H9 (cell line): ENCODE measurements around the gene FEM1C. TPM values are rescaled to one million over a fixed set of nuclear protein-coding genes. Genes with fewer than 3 reads are reported as not detected.
A peak's percentile ranks its signal among the peaks of the same experiment; 100 is the strongest.

Source experiments
- DNase-seq: peaks from one replicate; pipeline ENCODE4 v3.0.0-alpha.2; 2017
- H2AFZ ChIP-seq: one replicate; pipeline ENCODE4 v1.6.1; 2013; ENCODE audit warnings: mild to moderate bottlenecking, low read length, control low read depth, moderate library complexity
- H2AK5ac ChIP-seq: 2 replicates; pipeline ENCODE4 v1.6.1; 2013; ENCODE audit warnings: low read length, control low read depth, mixed read lengths; ENCODE audit not compliant: insufficient read length
- H2BK120ac ChIP-seq: one replicate; pipeline ENCODE4 v1.6.1; 2013; ENCODE audit warnings: low read depth, mild to moderate bottlenecking, low read length, control low read depth, inconsistent platforms; ENCODE audit not compliant: poor library complexity, severe bottlenecking
- H2BK12ac ChIP-seq: 2 replicates; pipeline ENCODE4 v1.6.1; 2013; ENCODE audit warnings: low read length, control low read depth, mixed read lengths, low read depth; ENCODE audit not compliant: insufficient read length
- H2BK15ac ChIP-seq: 2 replicates; pipeline ENCODE4 v1.6.1; 2013; ENCODE audit warnings: low read depth, low read length, control low read depth
- H2BK20ac ChIP-seq: one replicate; pipeline ENCODE4 v1.6.1; 2013; ENCODE audit warnings: low read depth, mild to moderate bottlenecking, low read length, control low read depth, inconsistent platforms; ENCODE audit not compliant: poor library complexity, severe bottlenecking
- H2BK5ac ChIP-seq: 2 replicates; pipeline ENCODE4 v1.6.1; 2013; ENCODE audit warnings: low read length, control low read depth, mixed read lengths; ENCODE audit not compliant: insufficient read length
- H3K14ac ChIP-seq: 2 replicates; pipeline ENCODE4 v1.6.1; 2013; ENCODE audit warnings: low read length, control low read depth; ENCODE audit not compliant: insufficient read depth
- H3K18ac ChIP-seq: 2 replicates; pipeline ENCODE4 v1.6.1; 2013; ENCODE audit warnings: low read depth, mild to moderate bottlenecking, mixed read lengths, low read length, control low read depth; ENCODE audit not compliant: insufficient read length
- H3K23ac ChIP-seq: 2 replicates; pipeline ENCODE4 v1.6.1; 2013; ENCODE audit warnings: low read length, control low read depth, mixed read lengths, low read depth; ENCODE audit not compliant: insufficient read length
- H3K23me2 ChIP-seq: 2 replicates; pipeline ENCODE4 v1.6.1; 2013; ENCODE audit warnings: low read depth, mild to moderate bottlenecking, mixed read lengths, low read length, control low read depth; ENCODE audit not compliant: insufficient read length, poor library complexity, severe bottlenecking
- H3K27ac ChIP-seq: 2 replicates; pipeline ENCODE4 v1.5.1; 2013; ENCODE audit warnings: low read length, control low read depth, mixed read lengths, low read depth; ENCODE audit not compliant: insufficient read length
- H3K27me3 ChIP-seq: 2 replicates; pipeline ENCODE4 v1.6.1; 2013; ENCODE audit warnings: low read length, control low read depth, inconsistent platforms; ENCODE audit not compliant: insufficient read depth
- H3K4ac ChIP-seq: 2 replicates; pipeline ENCODE4 v1.6.1; 2013; ENCODE audit warnings: low read depth, mild to moderate bottlenecking, control low read depth, inconsistent platforms, low read length, moderate library complexity
- H3K4me1 ChIP-seq: 2 replicates; pipeline ENCODE4 v1.6.1; 2013; ENCODE audit warnings: low read length, control low read depth, inconsistent platforms; ENCODE audit not compliant: insufficient read depth
- H3K4me2 ChIP-seq: 2 replicates; pipeline ENCODE4 v1.6.1; 2013; ENCODE audit warnings: low read length, control low read depth, mixed read lengths; ENCODE audit not compliant: insufficient read length, insufficient read depth
- H3K56ac ChIP-seq: 2 replicates; pipeline ENCODE4 v1.6.1; 2013; ENCODE audit warnings: low read depth, mild to moderate bottlenecking, mixed read lengths, low read length, control low read depth; ENCODE audit not compliant: insufficient read length
- H3K79me1 ChIP-seq: 2 replicates; pipeline ENCODE4 v1.6.1; 2013; ENCODE audit warnings: low read depth, mild to moderate bottlenecking, moderate library complexity, low read length, control low read depth, inconsistent platforms; ENCODE audit not compliant: insufficient read depth, poor library complexity, severe bottlenecking
- H3K79me2 ChIP-seq: 2 replicates; pipeline ENCODE4 v1.6.1; 2013; ENCODE audit warnings: low read length, control low read depth, inconsistent platforms; ENCODE audit not compliant: insufficient read depth
- H3K9ac ChIP-seq: 2 replicates; pipeline ENCODE4 v1.6.1; 2013; ENCODE audit warnings: low read length, control low read depth, mixed read lengths; ENCODE audit not compliant: insufficient read length; ENCODE audit errors: extremely low read depth
- H3K9me3 ChIP-seq: one replicate; pipeline ENCODE4 v1.6.1; 2013; ENCODE audit warnings: low read depth, low read length, inconsistent platforms; ENCODE audit not compliant: control insufficient read depth
- H3T11ph ChIP-seq: one replicate; pipeline ENCODE4 v1.6.1; 2013; ENCODE audit warnings: mild to moderate bottlenecking, low read length, control low read depth, inconsistent platforms
- H4K20me1 ChIP-seq: one replicate; pipeline ENCODE4 v1.6.1; 2013; ENCODE audit not compliant: control insufficient read depth, insufficient read length, insufficient read depth
- H4K5ac ChIP-seq: 2 replicates; pipeline ENCODE4 v1.6.1; 2013; ENCODE audit warnings: low read depth, mild to moderate bottlenecking, mixed read lengths, low read length, control low read depth; ENCODE audit not compliant: insufficient read length
- H4K8ac ChIP-seq: replicated peaks from 2 replicates; pipeline ENCODE4 v1.6.1; 2013; ENCODE audit warnings: low read length, control low read depth, mixed read lengths, low read depth; ENCODE audit not compliant: insufficient read length
- H4K91ac ChIP-seq: 2 replicates; pipeline ENCODE4 v1.6.1; 2013; ENCODE audit warnings: low read depth, mild to moderate bottlenecking, moderate library complexity, mixed read lengths, low read length, control low read depth; ENCODE audit not compliant: insufficient read length
- H3K27ac Mint-ChIP-seq, 3 experiments: 2 replicates in 2 of 3; 3 replicates in 1 of 3; pipeline ENCODE4 v1.8.0; 2020 to 2021; ENCODE audit warnings: mixed read lengths in 3 of 3, mild to moderate bottlenecking in 1 of 3, moderate library complexity in 1 of 3
- H3K27me3 Mint-ChIP-seq: 2 replicates; pipeline ENCODE4 v1.8.0; 2021; ENCODE audit warnings: low read depth, mild to moderate bottlenecking, moderate library complexity, mixed read lengths
- H3K36me3 Mint-ChIP-seq, 3 experiments: 2 replicates in 2 of 3; 3 replicates in 1 of 3; pipeline ENCODE4 v1.8.0; 2020 to 2021; ENCODE audit warnings: low read depth in 3 of 3, mixed read lengths in 3 of 3; ENCODE audit not compliant: insufficient read depth in 1 of 3
- H3K4me1 Mint-ChIP-seq, 2 experiments: 2 replicates each; pipeline ENCODE4 v1.8.0; 2020; ENCODE audit warnings: mixed read lengths in 2 of 2
- H3K4me3 Mint-ChIP-seq, 2 experiments: 2 replicates in 1 of 2; 3 replicates in 1 of 2; pipeline ENCODE4 v1.8.0; 2020 to 2021; ENCODE audit warnings: mild to moderate bottlenecking in 2 of 2, mixed read lengths in 2 of 2, moderate library complexity in 1 of 2
- H3K9me3 Mint-ChIP-seq, 2 experiments: 2 replicates in 1 of 2; 3 replicates in 1 of 2; pipeline ENCODE4 v1.8.0; 2020; ENCODE audit warnings: mild to moderate bottlenecking in 2 of 2, mixed read lengths in 2 of 2, moderate library complexity in 1 of 2
- total RNA-seq: library from RNA; stranded (reverse); gene quantifications from 2 replicates; pipeline ENCODE4 v1.2.1, GENCODE V29; 2021
- TF ChIP-seq, protein P1 (sequence below): fragments of 200-600 bp; sonication (generic); conservative IDR thresholded peaks from 3 replicates; pipeline ENCODE4 v1.8.0; 2021; ENCODE audit warnings: antibody characterized with exemption, mild to moderate bottlenecking

FEM1C gene
- total RNA-seq, 1 experiment from 2014 or later: 15.2 TPM

DNA sequence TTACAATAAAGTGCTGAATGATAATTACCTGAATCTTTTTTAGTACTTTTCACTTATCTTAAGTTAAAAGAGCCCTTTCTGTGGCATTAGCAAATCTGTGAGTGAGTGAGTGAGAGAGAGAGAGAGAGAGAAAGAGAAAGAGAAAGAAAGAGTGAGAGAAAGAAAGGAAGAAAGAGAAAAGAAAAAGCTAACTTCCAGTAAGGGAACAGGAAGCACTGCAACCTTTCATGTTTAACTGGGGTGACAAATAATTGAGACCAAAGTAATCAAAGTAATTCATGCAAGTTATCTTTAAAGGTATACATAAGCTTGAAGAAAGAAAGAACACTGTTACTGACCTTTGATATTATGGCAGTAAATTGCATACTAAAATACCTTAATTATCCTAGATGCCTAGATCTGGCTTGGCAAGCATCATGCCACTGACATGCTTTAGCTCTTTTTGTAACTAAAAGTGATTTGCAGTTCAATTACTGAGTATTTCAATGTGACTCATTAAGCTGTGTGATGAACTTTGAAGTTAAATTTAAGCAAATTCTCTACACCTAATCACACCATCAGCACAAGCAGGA, 21.7 kb downstream of the FEM1C start:
- Histone ChIP-seq H3K4me1 (no peaks in the 10 kb centered on the region), H3K56ac (no peak overlapping the region), H2BK120ac (no peak overlapping the region), H3K9ac (no peak overlapping the region), H3T11ph (no peak overlapping the region), H3K18ac (no peak overlapping the region), H3K14ac (no peak overlapping the region), H2BK12ac (no peak overlapping the region), H3K27me3 (no peaks in the 10 kb centered on the region), H2BK20ac (no peak overlapping the region), H4K8ac (no peak overlapping the region), H3K9me3 (no peaks in the 10 kb centered on the region), H3K79me2 (no peaks in the 10 kb centered on the region; the same call in 1 of the 2 replicates), H3K79me1 (peaks cover 2% of the 10 kb centered on the region), H4K5ac (no peak overlapping the region), H2AFZ (no peak overlapping the region), H3K23me2 (no peaks in the 10 kb centered on the region), H3K23ac (no peak overlapping the region), H4K91ac (no peak overlapping the region), H3K4me2 (no peak overlapping the region), H3K4ac (no peak overlapping the region), H3K27ac (no peak overlapping the region), H2AK5ac (no peak overlapping the region), H2BK5ac (no peak overlapping the region), H4K20me1 (no peaks in the 10 kb centered on the region), H2BK15ac (no peak overlapping the region)
- H3K9me3 Mint-ChIP-seq: no peaks in the 10 kb centered on the region
- no peak for DNase-seq
- no peaks in the 10 kb centered on the region for H3K27me3 Mint-ChIP-seq
- peak overlapping the region in 2 of 3 experiments; percentile 8 to 34; a peak in 3 of 7 replicates for H3K27ac Mint-ChIP-seq
- H3K4me1 Mint-ChIP-seq: peaks cover 23% of the 10 kb centered on the region in 2 experiments
- peaks cover 10 to 18% (median 16%) of the 10 kb centered on the region in 3 experiments; a peak in 6 of 7 replicates for H3K36me3 Mint-ChIP-seq
- TF ChIP-seq, protein P1, sequence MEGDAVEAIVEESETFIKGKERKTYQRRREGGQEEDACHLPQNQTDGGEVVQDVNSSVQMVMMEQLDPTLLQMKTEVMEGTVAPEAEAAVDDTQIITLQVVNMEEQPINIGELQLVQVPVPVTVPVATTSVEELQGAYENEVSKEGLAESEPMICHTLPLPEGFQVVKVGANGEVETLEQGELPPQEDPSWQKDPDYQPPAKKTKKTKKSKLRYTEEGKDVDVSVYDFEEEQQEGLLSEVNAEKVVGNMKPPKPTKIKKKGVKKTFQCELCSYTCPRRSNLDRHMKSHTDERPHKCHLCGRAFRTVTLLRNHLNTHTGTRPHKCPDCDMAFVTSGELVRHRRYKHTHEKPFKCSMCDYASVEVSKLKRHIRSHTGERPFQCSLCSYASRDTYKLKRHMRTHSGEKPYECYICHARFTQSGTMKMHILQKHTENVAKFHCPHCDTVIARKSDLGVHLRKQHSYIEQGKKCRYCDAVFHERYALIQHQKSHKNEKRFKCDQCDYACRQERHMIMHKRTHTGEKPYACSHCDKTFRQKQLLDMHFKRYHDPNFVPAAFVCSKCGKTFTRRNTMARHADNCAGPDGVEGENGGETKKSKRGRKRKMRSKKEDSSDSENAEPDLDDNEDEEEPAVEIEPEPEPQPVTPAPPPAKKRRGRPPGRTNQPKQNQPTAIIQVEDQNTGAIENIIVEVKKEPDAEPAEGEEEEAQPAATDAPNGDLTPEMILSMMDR: no peak
- H3K4me3 Mint-ChIP-seq: no peak overlapping the region
